HepG2 (cell line): ENCODE data around the gene VPS13D. TPM values are rescaled to one million over a fixed set of nuclear protein-coding genes. Genes with fewer than 3 reads are reported as not detected.

Experiments used
- ATAC-seq: fragments of 200-7000 bp; cut with Tn5 transposase; 3 replicates; pipeline ENCODE4 v1.9.1; 2020; ENCODE audit warnings: mild to moderate bottlenecking, moderate library complexity
- BruUV-seq: library from RNA; stranded (reverse); fragments of 400-500 nt; replicated peaks from 2 replicates; lab custom pipeline; 2021; lab: Mats Ljungman, UMichigan
- CTCF ChIA-PET: fragments of 300-600 bp; formaldehyde crosslinking; extraction: SDS; loops from one replicate; lab custom pipeline; 2021; ENCODE audit warnings: low total read pairs, inconsistent platforms, low intra/inter-chr PET ratio; lab: Yijun Ruan, JAX
- POLR2A ChIA-PET: fragments of 350-600 bp; sonication (Branson Sonifier 250); formaldehyde crosslinking; loops from one replicate; lab custom pipeline; 2020; ENCODE audit warnings: antibody characterized with exemption, inconsistent platforms; lab: Yijun Ruan, JAX
- DNase-seq: peaks from one replicate; pipeline ENCODE4 v3.0.0-alpha.2; 2015; ENCODE audit warnings: low spot score
- FAIRE-seq: peaks from 3 replicates; lab custom pipeline; 2011; peaks lifted over from hg19 to GRCh38; lab: Jason Lieb, UNC
- H2AFZ ChIP-seq: one replicate; pipeline ENCODE4 v1.6.1; 2011; ENCODE audit warnings: low read length, inconsistent platforms
- H3K27ac ChIP-seq: fragments of 300-600 bp; 3 replicates; pipeline ENCODE4 v1.8.0; 2011; ENCODE audit warnings: mixed run types, mild to moderate bottlenecking, mixed read lengths, low read length, inconsistent platforms; ENCODE audit not compliant: insufficient read depth; ENCODE audit errors: extremely low read length
- H3K27me3 ChIP-seq, 2 experiments: fragments of 200-600 bp in 1 of 2; 2 replicates in 1 of 2; 3 replicates in 1 of 2; pipeline versions ENCODE4 v1.6.0 to v1.8.0; 2011; ENCODE audit warnings: low read length in 2 of 2, mild to moderate bottlenecking in 2 of 2, moderate library complexity in 2 of 2, inconsistent platforms in 1 of 2; ENCODE audit not compliant: insufficient read depth in 2 of 2, control insufficient read depth in 1 of 2
- H3K36me3 ChIP-seq, 2 experiments: fragments of 200-600 bp in 1 of 2; replicated peaks in 1 of 2; 2 replicates in 1 of 2; 3 replicates in 1 of 2; pipeline versions ENCODE4 v1.5.1 to v1.8.0; 2011; ENCODE audit warnings: low read length in 2 of 2, inconsistent platforms in 1 of 2; ENCODE audit not compliant: insufficient read depth in 2 of 2, control insufficient read depth in 1 of 2
- H3K4me1 ChIP-seq: 2 replicates; pipeline ENCODE4 v1.5.1; 2012; ENCODE audit warnings: low read length, inconsistent platforms; ENCODE audit not compliant: insufficient read depth
- H3K4me2 ChIP-seq: 2 replicates; pipeline ENCODE4 v1.6.0; 2011; ENCODE audit warnings: low read depth, low read length, inconsistent platforms
- H3K4me3 ChIP-seq, 3 experiments: fragments of 200-600 bp in 1 of 3; sonication (generic), shearing (Covaris generic) in 1 of 3; replicated peaks in 1 of 3; 2 replicates each; pipeline ENCODE4 v1.5.1; 2011 to 2016; ENCODE audit warnings: low read length in 3 of 3, inconsistent platforms in 2 of 3, low read depth in 2 of 3, mild to moderate bottlenecking in 2 of 3, control low read depth in 1 of 3, mixed read lengths in 1 of 3; ENCODE audit not compliant: insufficient read depth in 1 of 3
- H3K79me2 ChIP-seq: one replicate; pipeline ENCODE4 v1.6.1; 2011; ENCODE audit warnings: low read length, inconsistent platforms; ENCODE audit not compliant: insufficient read depth
- H3K9ac ChIP-seq: 2 replicates; pipeline ENCODE4 v1.6.0; 2011; ENCODE audit warnings: mild to moderate bottlenecking, low read depth, low read length, inconsistent platforms; ENCODE audit not compliant: insufficient read depth
- H3K9me3 ChIP-seq: 2 replicates; pipeline ENCODE4 v1.5.1; 2012; ENCODE audit warnings: mild to moderate bottlenecking, low read length
- H4K20me1 ChIP-seq: 2 replicates; pipeline ENCODE4 v1.6.0; 2011; ENCODE audit warnings: inconsistent platforms, mild to moderate bottlenecking, low read length, moderate library complexity; ENCODE audit not compliant: insufficient read depth
- ARID5B ChIP-seq: IDR thresholded peaks from 2 replicates; pipeline ENCODE4 v1.4.0; 2020; ENCODE audit warnings: mild to moderate bottlenecking, missing genetic modification reagents
- CTCF ChIP-seq: sonication (generic); formaldehyde crosslinking; IDR thresholded peaks from 2 replicates; pipeline ENCODE4 v1.5.0; 2020; ENCODE audit warnings: mild to moderate bottlenecking, missing genetic modification reagents, moderate library complexity
- ELF3 ChIP-seq: IDR thresholded peaks from 2 replicates; pipeline ENCODE4 v1.6.1; 2016; ENCODE audit warnings: missing genetic modification reagents, missing compliant biosample characterization
- HNF4A ChIP-seq: sonication (generic); formaldehyde crosslinking; IDR thresholded peaks from 2 replicates; pipeline ENCODE4 v1.4.0; 2020; ENCODE audit warnings: missing genetic modification reagents
- MATR3 ChIP-seq: sonication (generic); formaldehyde crosslinking; IDR thresholded peaks from 2 replicates; pipeline ENCODE4 v1.4.0; 2020; ENCODE audit warnings: missing genetic modification reagents
- MEF2D ChIP-seq: sonication (generic); formaldehyde crosslinking; IDR thresholded peaks from 2 replicates; pipeline ENCODE4 v1.5.1; 2020; ENCODE audit warnings: mild to moderate bottlenecking, missing genetic modification reagents
- PITX1 ChIP-seq: sonication (generic); formaldehyde crosslinking; IDR thresholded peaks from 2 replicates; pipeline ENCODE4 v1.5.1; 2020; ENCODE audit warnings: mild to moderate bottlenecking, missing genetic modification reagents
- SATB2 ChIP-seq: sonication (generic); formaldehyde crosslinking; IDR thresholded peaks from 2 replicates; pipeline ENCODE4 v1.5.0; 2020; ENCODE audit warnings: missing genetic modification reagents
- STAG1 ChIP-seq: sonication (generic); formaldehyde crosslinking; IDR thresholded peaks from 2 replicates; pipeline ENCODE4 v1.4.0; 2020; ENCODE audit warnings: missing genetic modification reagents
- TCF7L2 ChIP-seq: IDR thresholded peaks from 2 replicates; pipeline ENCODE4 v1.6.1; 2011; ENCODE audit warnings: mild to moderate bottlenecking, low read depth, low read length, moderate library complexity
- ZNF138 ChIP-seq: sonication (generic); formaldehyde crosslinking; IDR thresholded peaks from 2 replicates; pipeline ENCODE4 v1.5.0; 2020; ENCODE audit warnings: mild to moderate bottlenecking, low read depth, missing genetic modification reagents
- ZNF780A ChIP-seq: sonication (generic); formaldehyde crosslinking; IDR thresholded peaks from 2 replicates; pipeline ENCODE4 v1.8.0; 2022; ENCODE audit warnings: mild to moderate bottlenecking, missing genetic modification reagents, moderate library complexity
- ZSCAN21 ChIP-seq: sonication (generic); formaldehyde crosslinking; IDR thresholded peaks from 2 replicates; pipeline ENCODE4 v1.8.0; 2022; ENCODE audit warnings: mild to moderate bottlenecking, missing genetic modification reagents, moderate library complexity, borderline replicate concordance
- ZSCAN22 ChIP-seq: sonication (generic); formaldehyde crosslinking; IDR thresholded peaks from 2 replicates; pipeline ENCODE4 v1.4.0; 2020; ENCODE audit warnings: mild to moderate bottlenecking, missing genetic modification reagents
- WGBS: methylation state at CpG from one replicate; pipeline ENCODE4 v1.1.6; 2017; ENCODE audit warnings: low lambda C conversion rate; 5-methylcytosine and 5-hydroxymethylcytosine counted together
- in situ Hi-C: cut with HindIII; loops from 2 replicates; pipeline ENCODE4 v1.10.0; 2017; ENCODE audit warnings: low pct_unique_long_range_greater_than_20kb; ENCODE audit not compliant: extremely low pct_ligation_motif_present
- intact Hi-C: fragments of 100-400 bp; cut with micrococcal nuclease; formaldehyde crosslinking; loops from one replicate; pipeline ENCODE4 v1.10.0; 2022; ENCODE audit not compliant: unreplicated experiment
- polyA plus RNA-seq, 8 experiments: library from polyadenylated mRNA; depleted of rRNA in 3 of 8; stranded (reverse) in 7 of 8; unstranded in 1 of 8; fragments of >200 nt; fragmentation: Illumina TruSeq in 4 of 8; extraction: Trizol in 4 of 8; gene quantifications; 2 replicates each; pipeline versions ENCODE4 v1.2.1 to v1.2.3, GENCODE V29; 2011 to 2016; ENCODE audit warnings: low read depth in 4 of 8, missing spikeins in 1 of 8, mixed read lengths in 1 of 8; ENCODE audit not compliant: insufficient read depth in 1 of 8
- total RNA-seq, 5 experiments: library from RNA; depleted of rRNA; stranded (reverse); fragments of >200 nt; fragmentation: Illumina TruSeq; extraction: Trizol; gene quantifications; 2 replicates each; pipeline ENCODE4 v1.2.3, GENCODE V29; 2016; ENCODE audit warnings: low read depth in 1 of 5

Gene VPS13D
- total and polyA plus RNA-seq, 2 of the 13 experiments (the other 11 are each of a cell fraction or from before 2014, with no cell fraction given): 8.6 to 13.9 TPM

GRCh38 chr1:12338823-12339222 lies 109.0 kb downstream of the VPS13D start:
- intact Hi-C loops (loop anchor here (10.0 kb wide), 1 partner anchor 66 kb away; no protein-coding TSS in a partner anchor), in situ Hi-C loops (no loop called here)
- ChIA-PET CTCF (no interaction called here), POLR2A (interaction anchor here (1.0 to 2.6 kb wide), 3 partner anchors 189 to 280 kb away, joined by 4 to 11 read pairs (median 5); partner anchors contain the start of gene DHRS3)
- Histone ChIP-seq H3K27me3 (no peaks in the 10 kb centered on the region), H2AFZ (no peak overlapping the region), H3K9me3 (no peaks in the 10 kb centered on the region), H3K36me3 (peaks cover 2 to 4% of the 10 kb centered on the region in 2 experiments; a peak in 1 of 5 replicates), H3K4me3 (no peak overlapping the region), H4K20me1 (no peaks in the 10 kb centered on the region), H3K4me1 (peaks cover 47% of the 10 kb centered on the region), H3K79me2 (no peaks in the 10 kb centered on the region), H3K4me2 (no peak overlapping the region), H3K9ac (no peak overlapping the region), H3K27ac (no peak overlapping the region)
- no peak for FAIRE-seq
- DNase-seq: no peak
- no peak for TF ChIP-seq ZNF138 (CRISPR knock-in tag)
- no peak for ATAC-seq
- BruUV-seq: no TSS peak
- WGBS: 96% methylated on average over 1 of the region's 1 CpG

GRCh38 chr1:12339396-12339795 lies 109.6 kb downstream of the VPS13D start:
- ATAC-seq (peak; percentile 71), DNase-seq (peak; percentile 62), FAIRE-seq (no peak)
- no peak overlapping the region for H3K9ac ChIP-seq
- ChIA-PET POLR2A (interaction anchor here (1.0 to 2.6 kb wide), 3 partner anchors 189 to 280 kb away, joined by 4 to 11 read pairs (median 5); partner anchors contain the start of gene DHRS3), CTCF (no interaction called here)
- intact Hi-C loops (loop anchor here (10.0 kb wide), 1 partner anchor 65 kb away; no protein-coding TSS in a partner anchor), in situ Hi-C loops (no loop called here)
- WGBS: 79% methylated on average over 3 of the region's 3 CpGs
- BruUV-seq: no TSS peak
- H3K27me3 ChIP-seq: no peaks in the 10 kb centered on the region
- H3K79me2 ChIP-seq: no peaks in the 10 kb centered on the region
- H3K4me1 ChIP-seq: peaks cover 47% of the 10 kb centered on the region
- no peak overlapping the region for H3K4me3 ChIP-seq
- peaks cover 2 to 4% of the 10 kb centered on the region in 2 experiments; a peak in 1 of 5 replicates for H3K36me3 ChIP-seq
- H3K27ac ChIP-seq: no peak overlapping the region
- H3K9me3 ChIP-seq: no peaks in the 10 kb centered on the region
- no peaks in the 10 kb centered on the region for H4K20me1 ChIP-seq
- H2AFZ ChIP-seq: no peak overlapping the region
- no peak overlapping the region for H3K4me2 ChIP-seq
- TF ChIP-seq ZSCAN21 (CRISPR knock-in tag) (no peak), ARID5B (0 out of 2 replicates have a peak, but pooled peaks have one; percentile 8), STAG1 (CRISPR knock-in tag) (peak; percentile 45; the same call in 1 of the 2 replicates), ZNF780A (CRISPR knock-in tag) (no peak), ZSCAN22 (no peak), CTCF (CRISPR knock-in tag) (peak; percentile 24; the same call in 1 of the 2 replicates), HNF4A (peak; percentile 48), PITX1 (no peak), SATB2 (CRISPR knock-in tag) (no peak), MEF2D (CRISPR knock-in tag) (no peak), ELF3 (no peak), TCF7L2 (no peak), MATR3 (CRISPR knock-in tag) (no peak)
